MG63 (cell line): ENCODE results near the gene NCKAP5. TPM values are rescaled to one million over a fixed set of nuclear protein-coding genes. Genes with fewer than 3 reads are reported as not detected.
A peak's percentile ranks its signal among the peaks of the same experiment; 100 is the strongest.

Experiments
- DNase-seq: peaks from one replicate; pipeline ENCODE4 v3.0.0-alpha.2; 2020
- H3K27me3 ChIP-seq: fragments of 250-450 bp; sonication (Bioruptor Pico); 2 replicates; pipeline ENCODE4 v1.5.1; 2020; ENCODE audit warnings: mild to moderate bottlenecking, moderate library complexity
- H3K36me3 ChIP-seq: fragments of 250-450 bp; sonication (Bioruptor Pico); 2 replicates; pipeline ENCODE4 v1.5.1; 2020; ENCODE audit warnings: mild to moderate bottlenecking, moderate library complexity
- H3K4me3 ChIP-seq: fragments of 250-450 bp; sonication (Bioruptor Pico); 2 replicates; pipeline ENCODE4 v1.5.1; 2020; ENCODE audit warnings: mild to moderate bottlenecking, moderate library complexity
- H3K9me3 ChIP-seq: fragments of 250-450 bp; sonication (Bioruptor Pico); 2 replicates; pipeline ENCODE4 v1.5.1; 2020; ENCODE audit warnings: mild to moderate bottlenecking, moderate library complexity
- total RNA-seq: library from RNA; depleted of rRNA; stranded (reverse); fragments of >200 nt; shearing (Covaris generic); gene quantifications from 2 replicates; pipeline ENCODE4 v1.2.3, GENCODE V29; 2014; ENCODE audit warnings: low replicate concordance

NCKAP5 gene
- total RNA-seq, 1 experiment from 2014 or later, result not detected

DNA sequence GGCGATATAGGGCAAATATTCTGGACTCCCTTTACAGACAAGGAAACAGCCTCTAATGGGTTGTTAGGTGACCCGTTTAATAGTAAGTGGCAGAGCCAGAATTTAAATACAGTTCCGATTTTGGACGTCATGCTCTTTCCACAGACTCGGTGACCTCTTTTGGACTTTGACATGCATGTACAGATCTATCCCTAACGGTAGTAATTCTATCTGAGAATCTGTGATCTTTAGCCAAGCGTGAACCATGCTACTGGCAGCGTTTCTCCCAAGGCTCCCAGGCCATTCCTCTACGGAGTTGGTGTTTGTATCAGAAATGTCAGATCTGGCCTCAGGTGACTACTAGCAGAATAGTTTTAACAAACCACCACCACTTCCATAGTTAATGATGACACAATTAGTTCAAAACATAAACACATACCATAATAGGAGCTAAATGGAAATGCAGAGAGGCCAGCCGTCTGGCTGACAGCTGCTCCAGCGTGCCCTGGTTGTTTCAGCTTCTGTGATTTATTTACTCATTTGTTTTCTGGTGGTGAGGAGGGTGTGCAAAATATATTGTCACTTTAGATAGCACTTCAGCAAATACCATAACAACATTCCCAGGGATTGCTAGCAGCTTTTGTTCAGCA, 593.7 kb downstream of the NCKAP5 start:
- H3K27me3 ChIP-seq, result no peaks in the 10 kb centered on the region
- no peak overlapping the region for H3K4me3 ChIP-seq
- DNase-seq, result no peak
- no peaks in the 10 kb centered on the region for H3K36me3 ChIP-seq
- H3K9me3 ChIP-seq, result no peaks in the 10 kb centered on the region

DNA sequence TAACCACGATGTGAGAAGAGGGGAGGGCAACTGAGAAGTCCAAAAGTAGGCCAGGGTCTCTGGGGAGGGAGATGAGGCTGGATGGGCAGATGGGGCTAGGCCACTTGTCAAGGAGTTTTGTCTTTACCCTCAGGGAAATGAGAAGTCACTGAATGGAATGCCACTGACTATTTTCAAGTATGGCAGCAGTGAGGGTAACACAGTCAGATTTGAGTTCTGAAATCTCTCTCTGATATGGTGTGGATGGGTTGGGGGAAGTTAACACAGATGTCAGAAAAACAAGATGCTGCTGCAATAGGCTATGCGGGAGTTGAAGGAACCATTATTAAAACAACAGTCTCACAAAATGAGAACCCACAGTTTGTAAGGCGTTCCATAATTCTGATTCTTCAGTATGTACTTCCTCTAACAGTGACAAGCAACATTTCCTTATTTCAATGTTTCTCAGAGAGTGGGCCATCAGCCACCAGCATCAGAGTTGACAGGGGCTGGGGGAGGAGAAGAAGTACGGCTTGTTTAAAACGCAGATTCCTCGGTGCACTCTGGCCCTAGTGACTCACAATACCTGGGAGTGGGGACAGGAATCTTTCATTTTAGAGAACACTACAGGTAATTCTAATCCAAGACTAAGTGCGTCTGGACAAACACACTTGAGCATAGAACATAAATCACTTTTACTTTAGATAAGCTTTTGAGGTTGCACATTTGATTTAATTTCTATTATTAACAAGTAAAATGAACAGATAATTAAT, 596.8 kb downstream of the NCKAP5 start:
- Histone ChIP-seq H3K9me3 (no peaks in the 10 kb centered on the region), H3K27me3 (no peaks in the 10 kb centered on the region), H3K36me3 (no peaks in the 10 kb centered on the region), H3K4me3 (no peak overlapping the region)
- DNase-seq, result no peak

GRCh38 chr2:132969371-132969985, 598.8 kb downstream of the NCKAP5 start:
- no peak for DNase-seq
- Histone ChIP-seq H3K36me3 (no peaks in the 10 kb centered on the region), H3K4me3 (no peak overlapping the region), H3K9me3 (no peaks in the 10 kb centered on the region), H3K27me3 (no peaks in the 10 kb centered on the region)

- Histone ChIP-seq H3K9me3 (no peaks in the 10 kb centered on the region), H3K4me3 (no peak overlapping the region), H3K36me3 (no peaks in the 10 kb centered on the region), H3K27me3 (no peaks in the 10 kb centered on the region)
- DNase-seq, result no peak
Measured at GRCh38 chr2:132965460-132965859, 602.8 kb downstream of the NCKAP5 start.

DNA sequence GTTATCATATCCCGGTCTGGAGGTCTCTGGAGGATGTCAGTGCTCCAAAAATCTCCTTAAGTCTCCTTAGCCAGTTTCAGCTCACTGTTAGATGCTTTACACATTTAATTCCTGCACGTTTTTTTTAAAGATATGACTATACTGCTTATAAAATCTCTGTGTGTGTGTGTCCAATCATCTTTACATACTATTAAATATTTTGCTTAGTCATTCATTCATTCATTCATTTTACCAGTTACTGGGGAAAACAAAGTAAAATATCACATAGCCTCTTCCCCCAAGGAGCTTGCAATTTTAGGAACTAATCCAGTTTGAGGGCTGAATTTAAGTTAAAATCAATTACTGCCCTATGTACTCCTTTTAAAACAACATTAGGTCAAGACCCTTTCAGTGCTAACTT, 605.1 kb downstream of the NCKAP5 start:
- Histone ChIP-seq H3K36me3 (no peaks in the 10 kb centered on the region), H3K27me3 (no peaks in the 10 kb centered on the region)

GRCh38 chr2:132958887-132959286, 609.4 kb downstream of the NCKAP5 start:
- no peaks in the 10 kb centered on the region for H3K36me3 ChIP-seq
- DNase-seq, result no peak
- H3K27me3 ChIP-seq, result no peaks in the 10 kb centered on the region
- no peaks in the 10 kb centered on the region for H3K9me3 ChIP-seq
- H3K4me3 ChIP-seq, result no peak overlapping the region

More for the DNA sequence above, 605.1 kb downstream of the NCKAP5 start:
- no peak overlapping the region for H3K4me3 ChIP-seq
- DNase-seq, result no peak
- H3K9me3 ChIP-seq, result no peaks in the 10 kb centered on the region

DNA sequence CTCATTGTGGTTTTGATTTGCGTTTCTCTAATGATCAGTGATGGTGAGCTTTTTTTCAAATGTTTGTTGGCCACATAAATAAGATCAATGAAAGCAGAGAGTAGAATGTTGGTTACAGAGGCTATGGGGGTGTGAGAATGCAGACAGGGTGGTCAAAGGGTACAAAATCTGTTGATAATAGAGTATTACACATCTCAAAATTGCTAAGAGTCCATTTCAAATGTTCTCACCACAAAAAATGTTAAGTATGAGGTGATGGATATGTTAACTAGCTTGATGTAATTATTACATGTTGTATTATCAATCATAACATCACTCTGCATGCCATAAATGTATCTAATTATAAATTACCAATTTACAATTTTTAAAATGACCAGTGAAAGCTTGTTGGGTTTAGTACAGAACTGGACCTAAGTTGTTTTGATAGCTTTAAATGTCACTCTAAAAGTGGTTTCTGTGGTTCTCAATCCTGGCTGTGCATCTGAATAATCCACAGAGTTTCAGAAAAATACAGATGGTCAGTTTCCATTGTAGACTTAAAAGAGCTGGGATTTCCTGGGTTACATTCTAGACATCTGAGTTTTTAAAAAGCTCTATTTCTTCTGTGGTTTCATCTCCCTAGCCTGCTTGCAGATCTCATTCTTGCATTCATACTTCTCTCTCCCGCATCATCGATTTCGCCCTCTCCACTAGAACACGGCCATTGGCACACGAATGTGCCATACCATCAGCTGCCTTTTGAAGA, 612.2 kb downstream of the NCKAP5 start:
- Histone ChIP-seq H3K36me3 (no peaks in the 10 kb centered on the region), H3K27me3 (no peaks in the 10 kb centered on the region), H3K9me3 (no peaks in the 10 kb centered on the region), H3K4me3 (no peak overlapping the region)
- no peak for DNase-seq

GRCh38 chr2:132953771-132954170, 614.5 kb downstream of the NCKAP5 start:
- no peaks in the 10 kb centered on the region for H3K9me3 ChIP-seq
- no peak overlapping the region for H3K4me3 ChIP-seq
- H3K36me3 ChIP-seq, result no peaks in the 10 kb centered on the region
- no peak for DNase-seq
- no peaks in the 10 kb centered on the region for H3K27me3 ChIP-seq

DNA sequence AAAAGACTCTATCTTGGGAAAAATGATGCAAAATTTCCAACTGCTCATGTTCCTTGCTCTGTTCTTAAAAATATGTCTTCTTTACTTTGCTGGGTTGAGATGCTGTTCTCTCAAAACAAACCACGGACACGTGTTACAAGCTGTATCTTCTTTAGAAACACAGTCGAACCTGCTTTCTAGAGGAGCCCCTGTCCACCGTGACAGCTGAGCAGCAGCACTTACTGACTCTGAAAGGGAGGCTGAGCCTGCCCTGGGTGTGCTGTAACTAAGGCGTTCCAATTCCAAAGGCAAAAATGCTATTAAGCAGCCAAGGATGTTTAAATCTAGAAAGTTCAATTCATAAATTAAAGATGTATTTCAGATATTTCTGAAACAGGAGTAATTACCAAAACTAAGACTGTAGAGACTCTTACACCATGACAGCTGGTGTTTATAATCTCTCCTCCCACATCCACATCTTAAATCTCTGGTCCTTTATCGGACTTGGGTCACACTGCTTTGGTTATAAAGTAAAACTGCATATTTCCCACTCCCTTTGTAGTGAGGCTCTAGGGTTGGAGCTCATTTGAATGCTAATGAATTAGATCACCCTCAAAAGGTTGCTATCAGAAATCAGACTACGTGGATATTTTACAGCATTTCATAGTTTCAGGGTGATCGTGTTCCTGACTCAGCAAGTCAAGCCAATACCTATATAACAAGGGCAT, 617.1 kb downstream of the NCKAP5 start:
- no peaks in the 10 kb centered on the region for H3K36me3 ChIP-seq
- H3K4me3 ChIP-seq, result no peak overlapping the region
- no peak for DNase-seq
- no peaks in the 10 kb centered on the region for H3K9me3 ChIP-seq
- no peaks in the 10 kb centered on the region for H3K27me3 ChIP-seq

DNA sequence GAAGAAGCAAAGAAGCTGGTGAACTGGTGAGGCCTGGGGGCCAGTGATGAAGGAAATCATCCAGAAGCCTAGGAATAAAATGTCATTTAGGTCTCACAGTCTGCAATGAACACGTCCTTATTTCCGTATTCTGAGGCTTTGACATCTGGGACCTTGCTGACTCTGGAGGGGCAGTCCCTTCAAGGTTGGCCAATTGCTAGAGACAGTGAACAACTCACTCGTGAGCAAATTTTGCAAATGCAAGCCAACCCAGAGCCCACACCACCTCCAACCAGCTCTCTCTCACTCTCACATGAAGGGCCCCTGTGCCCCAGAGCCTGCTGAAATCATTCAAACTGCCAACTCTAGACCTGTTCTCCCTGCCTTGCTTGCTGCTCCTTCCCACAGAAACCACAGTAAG, 619.2 kb downstream of the NCKAP5 start:
- H3K9me3 ChIP-seq, result no peaks in the 10 kb centered on the region

DNA sequence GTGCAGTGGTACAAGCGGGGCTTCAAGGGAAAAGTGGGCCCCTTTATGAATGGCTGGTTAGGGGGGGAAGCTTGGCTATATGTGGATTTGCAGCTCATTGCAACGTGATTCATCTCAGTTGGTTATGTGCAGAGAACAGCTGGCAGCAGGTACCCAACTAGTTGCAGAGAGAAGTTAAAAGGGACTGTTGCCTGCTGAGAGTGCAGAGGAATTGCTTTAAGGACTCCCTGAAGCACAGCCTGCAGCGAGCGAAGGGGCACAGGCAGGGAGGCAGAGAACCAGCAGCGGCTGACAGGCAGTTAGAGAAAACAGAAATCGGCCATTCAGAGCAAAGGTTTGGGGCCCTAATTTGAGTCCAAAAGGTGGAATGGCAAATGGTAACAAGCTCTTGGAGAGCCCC, 620.1 kb downstream of the NCKAP5 start:
- Histone ChIP-seq H3K4me3 (no peak overlapping the region), H3K9me3 (no peaks in the 10 kb centered on the region), H3K36me3 (no peaks in the 10 kb centered on the region), H3K27me3 (no peaks in the 10 kb centered on the region)
- no peak for DNase-seq

More for the DNA sequence above, 619.2 kb downstream of the NCKAP5 start:
- Histone ChIP-seq H3K27me3 (no peaks in the 10 kb centered on the region), H3K4me3 (no peak overlapping the region), H3K36me3 (no peaks in the 10 kb centered on the region)
- DNase-seq, result no peak

GRCh38 chr2:132943829-132944228, 624.4 kb downstream of the NCKAP5 start:
- Histone ChIP-seq H3K4me3 (no peak overlapping the region), H3K9me3 (no peaks in the 10 kb centered on the region), H3K36me3 (no peaks in the 10 kb centered on the region), H3K27me3 (no peaks in the 10 kb centered on the region)
- DNase-seq, result no peak

DNA sequence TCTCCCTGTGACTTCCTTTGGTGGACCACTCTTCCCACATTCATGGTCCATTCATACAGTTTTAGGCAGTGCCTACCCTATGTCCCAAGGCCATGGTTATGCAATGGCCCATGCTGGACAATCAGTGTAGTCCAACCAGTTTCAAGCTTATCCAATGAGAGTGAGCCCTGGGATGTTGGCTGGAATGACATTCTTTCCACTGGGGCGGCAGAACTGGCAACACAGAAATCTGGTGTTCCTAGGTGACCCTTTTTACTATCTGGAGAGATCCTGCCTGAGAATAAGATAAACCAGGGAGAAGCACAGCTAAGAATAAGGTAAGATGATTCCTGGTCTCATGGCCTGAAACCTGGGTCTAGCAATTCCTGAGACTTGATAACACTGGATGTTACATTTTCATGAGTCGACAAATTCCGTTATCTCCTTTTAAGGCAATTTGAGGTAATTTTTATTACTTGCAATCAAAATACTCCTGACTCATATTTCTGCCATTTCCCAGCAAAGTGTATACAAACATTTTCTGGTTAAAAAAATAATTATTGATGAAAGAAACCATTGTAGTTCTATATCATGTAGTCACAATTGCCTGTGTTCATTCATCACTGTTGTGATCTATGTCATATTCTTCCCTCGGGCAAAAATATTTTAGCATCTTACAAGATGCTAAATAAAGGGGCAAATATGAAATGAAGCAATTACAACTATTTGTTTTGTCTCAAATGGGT, 626.8 kb downstream of the NCKAP5 start:
- Histone ChIP-seq H3K27me3 (no peaks in the 10 kb centered on the region), H3K9me3 (no peaks in the 10 kb centered on the region), H3K36me3 (no peaks in the 10 kb centered on the region), H3K4me3 (no peak overlapping the region)
- DNase-seq, result no peak

- DNase-seq, result peak; percentile 9
Measured at GRCh38 chr2:132937629-132938028, 630.6 kb downstream of the NCKAP5 start.

GRCh38 chr2:132936791-132937190, 631.5 kb downstream of the NCKAP5 start:
- no peaks in the 10 kb centered on the region for H3K36me3 ChIP-seq
- H3K9me3 ChIP-seq, result no peaks in the 10 kb centered on the region
- H3K27me3 ChIP-seq, result no peaks in the 10 kb centered on the region
- no peak overlapping the region for H3K4me3 ChIP-seq
- no peak for DNase-seq

More at GRCh38 chr2:132937629-132938028, 630.6 kb downstream of the NCKAP5 start:
- no peaks in the 10 kb centered on the region for H3K9me3 ChIP-seq
- H3K36me3 ChIP-seq, result no peaks in the 10 kb centered on the region
- H3K4me3 ChIP-seq, result no peak overlapping the region
- no peaks in the 10 kb centered on the region for H3K27me3 ChIP-seq

DNA sequence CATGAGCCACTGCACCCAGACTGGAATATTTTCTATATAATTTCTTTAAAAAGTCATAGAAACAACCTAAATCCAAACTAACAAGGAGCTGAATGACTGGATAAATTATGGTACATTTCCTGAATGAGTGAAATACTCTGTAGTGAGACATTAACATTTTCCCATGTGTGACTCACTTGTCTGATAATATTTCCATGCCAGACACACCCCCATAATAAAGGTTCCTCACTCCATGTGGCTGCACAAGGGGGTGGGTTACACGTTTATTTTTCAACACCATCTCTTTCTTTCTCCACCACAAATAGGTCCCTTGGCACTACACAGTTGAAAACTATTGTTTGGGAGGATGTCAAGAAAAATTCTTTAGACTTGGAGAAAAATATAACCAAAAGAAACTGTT, 632.0 kb downstream of the NCKAP5 start:
- Histone ChIP-seq H3K27me3 (no peaks in the 10 kb centered on the region), H3K9me3 (no peaks in the 10 kb centered on the region), H3K36me3 (no peaks in the 10 kb centered on the region), H3K4me3 (no peak overlapping the region)
- DNase-seq, result no peak
